Small intestine (tissue), 7 donors: ENCODE results near the gene NUDT14. TPM values are rescaled to one million over a fixed set of nuclear protein-coding genes. Genes with fewer than 3 reads are reported as not detected.

Experiments
- DNase-seq, 2 donors: peaks; one replicate each; pipeline versions ENCODE4 v3.0.0 to v3.0.0-alpha.2; 2013
- FAIRE-seq: peaks from 2 replicates; lab custom pipeline; 2012; peaks lifted over from hg19 to GRCh38; lab: Jason Lieb, UNC
- H3K27ac ChIP-seq, 3 donors: one replicate each; pipeline ENCODE4 v1.5.1; 2013; ENCODE audit warnings: low read length in 2 of 3, mild to moderate bottlenecking in 2 of 3, control low read depth in 1 of 3, inconsistent platforms in 1 of 3, low read depth in 1 of 3, moderate library complexity in 1 of 3
- H3K27me3 ChIP-seq, 3 donors: one replicate each; pipeline ENCODE4 v1.6.1; 2013; ENCODE audit warnings: low read length in 3 of 3, inconsistent platforms in 1 of 3; ENCODE audit not compliant: control insufficient read depth in 3 of 3, insufficient read depth in 3 of 3
- H3K36me3 ChIP-seq, 3 donors: one replicate each; pipeline ENCODE4 v1.6.1; 2013; ENCODE audit warnings: low read length in 3 of 3, inconsistent platforms in 1 of 3, low read depth in 1 of 3, mild to moderate bottlenecking in 1 of 3, moderate library complexity in 1 of 3; ENCODE audit not compliant: control insufficient read depth in 3 of 3, insufficient read depth in 2 of 3
- H3K4me1 ChIP-seq, 3 donors: one replicate each; pipeline ENCODE4 v1.6.1; 2013; ENCODE audit warnings: low read length in 2 of 3, inconsistent platforms in 1 of 3, low read depth in 1 of 3, mild to moderate bottlenecking in 1 of 3, moderate library complexity in 1 of 3; ENCODE audit not compliant: control insufficient read depth in 3 of 3, insufficient read depth in 2 of 3
- H3K4me3 ChIP-seq, 3 donors: one replicate each; pipeline ENCODE4 v1.5.1; 2013; ENCODE audit warnings: low read length in 3 of 3, control low read depth in 1 of 3, inconsistent platforms in 1 of 3, low read depth in 1 of 3, mild to moderate bottlenecking in 1 of 3, moderate library complexity in 1 of 3
- H3K9me3 ChIP-seq, 2 donors: one replicate each; pipeline ENCODE4 v1.6.1; 2013; ENCODE audit warnings: low read depth in 1 of 2, low read length in 1 of 2; ENCODE audit not compliant: control insufficient read depth in 2 of 2, insufficient read depth in 1 of 2
- WGBS, 3 donors: extraction: QIAGEN DNeasy Blood & Tissue Kit; methylation state at CpG; one replicate each; pipeline ENCODE4 v1.1.7; 2013; 5-methylcytosine and 5-hydroxymethylcytosine counted together
- polyA plus RNA-seq, 4 donors: library from polyadenylated mRNA; stranded (reverse) in 3 of 4; unstranded in 1 of 4; fragments of 200-250 nt in 3 of 4; fragments of 120-200 nt in 1 of 4; gene quantifications; one replicate each; pipeline versions ENCODE4 v1.2.1 to v1.2.3, GENCODE V29; 2013
- donor health status: healthy with polysubstance abuse.
- donor health status: control.
- donor health status: control.
- donor health status: Bipolar disorder and iron deficiency.
- donor health status: healthy.

The NUDT14 gene
- polyA plus RNA-seq, 4 donors, result 25.9 to 68.1 (median 51.7) TPM

- no peaks in the 10 kb centered on the region for H3K4me1 ChIP-seq
- no peak overlapping the region for H3K27ac ChIP-seq
- no peak for FAIRE-seq
- 40 to 67% (median 46%) methylated on average over 22 to 24 of the region's 24 CpGs for WGBS, 3 donors
- peaks cover 0 to 5% (median 0%) of the 10 kb centered on the region in 3 donors for H3K36me3 ChIP-seq
- no peaks in the 10 kb centered on the region for H3K9me3 ChIP-seq
- H3K4me3 ChIP-seq, result no peak overlapping the region
- DNase-seq, result peak in 1 of 2 donors; percentile 70
- H3K27me3 ChIP-seq, result no peaks in the 10 kb centered on the region
Observed at GRCh38 chr14:105155071-105155651, 26.0 kb downstream of the NUDT14 start.

GRCh38 chr14:105154476-105154871 is 26.6 kb downstream of the NUDT14 start:
- Histone ChIP-seq H3K27ac (no peak overlapping the region), H3K9me3 (no peaks in the 10 kb centered on the region), H3K4me1 (no peaks in the 10 kb centered on the region), H3K4me3 (no peak overlapping the region), H3K27me3 (no peaks in the 10 kb centered on the region), H3K36me3 (peaks cover 0 to 5% (median 0%) of the 10 kb centered on the region in 3 donors)
- no peak for DNase-seq
- no peak for FAIRE-seq
- WGBS, 3 donors, result 70 to 79% (median 71%) methylated on average over 11 to 12 of the region's 12 CpGs

- no peak for FAIRE-seq
- Histone ChIP-seq H3K36me3 (peaks cover 0 to 5% (median 0%) of the 10 kb centered on the region in 3 donors), H3K4me3 (no peak overlapping the region), H3K4me1 (no peaks in the 10 kb centered on the region), H3K27ac (no peak overlapping the region), H3K27me3 (no peaks in the 10 kb centered on the region), H3K9me3 (no peaks in the 10 kb centered on the region)
- DNase-seq, result no peak
- 84 to 89% (median 88%) methylated on average over 22 to 26 of the region's 26 CpGs for WGBS, 3 donors
Observed at GRCh38 chr14:105153739-105154475, 27.2 kb downstream of the NUDT14 start.

- no peak for DNase-seq
- no peaks in the 10 kb centered on the region for H3K27me3 ChIP-seq
- H3K27ac ChIP-seq, result peak overlapping the region in 1 of 3 donors; percentile 32
- peaks cover 0 to 5% (median 0%) of the 10 kb centered on the region in 3 donors for H3K36me3 ChIP-seq
- 60 to 71% (median 60%) methylated on average over 16 to 18 of the region's 18 CpGs for WGBS, 3 donors
- no peaks in the 10 kb centered on the region for H3K4me1 ChIP-seq
- no peak overlapping the region for H3K4me3 ChIP-seq
- no peaks in the 10 kb centered on the region for H3K9me3 ChIP-seq
- FAIRE-seq, result no peak
Observed at GRCh38 chr14:105153331-105153731, 27.8 kb downstream of the NUDT14 start.

GRCh38 chr14:105152794-105153241 is 28.3 kb downstream of the NUDT14 start:
- Histone ChIP-seq H3K9me3 (no peaks in the 10 kb centered on the region), H3K36me3 (peaks cover 0 to 5% (median 0%) of the 10 kb centered on the region in 3 donors), H3K4me1 (no peaks in the 10 kb centered on the region), H3K27me3 (no peaks in the 10 kb centered on the region), H3K4me3 (no peak overlapping the region), H3K27ac (peak overlapping the region in 1 of 3 donors; percentile 32)
- no peak for FAIRE-seq
- DNase-seq, result no peak
- WGBS, 3 donors, result 67 to 92% (median 74%) methylated on average over 12 to 14 of the region's 14 CpGs

- FAIRE-seq, result no peak
- no peak overlapping the region for H3K4me3 ChIP-seq
- no peaks in the 10 kb centered on the region for H3K27me3 ChIP-seq
- peaks cover 0 to 7% (median 0%) of the 10 kb centered on the region in 3 donors for H3K36me3 ChIP-seq
- WGBS, 3 donors, result 84 to 92% (median 85%) methylated on average over 36 to 44 of the region's 44 CpGs
- no peaks in the 10 kb centered on the region for H3K4me1 ChIP-seq
- no peaks in the 10 kb centered on the region for H3K9me3 ChIP-seq
- no peak for DNase-seq
- H3K27ac ChIP-seq, result no peak overlapping the region
Observed at GRCh38 chr14:105151838-105152793, 29.0 kb downstream of the NUDT14 start.

GRCh38 chr14:105151084-105151837 is 29.9 kb downstream of the NUDT14 start:
- no peak overlapping the region for H3K27ac ChIP-seq
- FAIRE-seq (no peak), DNase-seq (no peak)
- peaks cover 0 to 9% (median 0%) of the 10 kb centered on the region in 3 donors for H3K36me3 ChIP-seq
- no peak overlapping the region for H3K4me3 ChIP-seq
- H3K9me3 ChIP-seq, result no peaks in the 10 kb centered on the region
- H3K4me1 ChIP-seq, result no peaks in the 10 kb centered on the region
- 87 to 89% (median 89%) methylated on average over 32 to 37 of the region's 37 CpGs for WGBS, 3 donors
- no peaks in the 10 kb centered on the region for H3K27me3 ChIP-seq
